Neural cell (in vitro differentiated cells): ENCODE results near the gene ADAMTS19. TPM values are rescaled to one million over a fixed set of nuclear protein-coding genes. Genes with fewer than 3 reads are reported as not detected.

Source experiments
- H2AFZ ChIP-seq: fragments of 200-600, 300-800 bp; sonication (generic), shearing (Covaris generic); 2 replicates; pipeline ENCODE4 v1.6.0; 2014; ENCODE audit warnings: low read depth, mild to moderate bottlenecking, antibody characterized with exemption, low read length, moderate library complexity
- H3F3A ChIP-seq: fragments of 200-600 bp; shearing (Covaris generic); 2 replicates; pipeline ENCODE4 v1.6.1; 2016; ENCODE audit warnings: mild to moderate bottlenecking, moderate library complexity, mixed read lengths, antibody characterized with exemption, low read length; ENCODE audit not compliant: insufficient read depth, poor library complexity, severe bottlenecking
- H3K27ac ChIP-seq: fragments of 200-600, 300-800 bp; sonication (generic), shearing (Covaris generic); 2 replicates; pipeline ENCODE4 v1.5.1; 2014; ENCODE audit warnings: mild to moderate bottlenecking, low read length, moderate library complexity
- H3K27me3 ChIP-seq: fragments of 300-800, 200-600 bp; sonication (generic), shearing (Covaris generic); 2 replicates; pipeline ENCODE4 v1.6.0; 2014; ENCODE audit warnings: mild to moderate bottlenecking, low read depth, low read length, moderate library complexity; ENCODE audit not compliant: insufficient read depth
- H3K36me3 ChIP-seq: fragments of 300-800, 200-600 bp; sonication (generic), shearing (Covaris generic); 2 replicates; pipeline ENCODE4 v1.5.1; 2014; ENCODE audit warnings: mild to moderate bottlenecking, antibody characterized with exemption, low read length, moderate library complexity; ENCODE audit not compliant: insufficient read depth
- H3K4me2 ChIP-seq: fragments of 300-800, 200-600 bp; sonication (generic), shearing (Covaris generic); 2 replicates; pipeline ENCODE4 v1.6.0; 2014; ENCODE audit warnings: mild to moderate bottlenecking, low read length
- H3K4me3 ChIP-seq: fragments of 300-800, 200-600 bp; sonication (generic), shearing (Covaris generic); 2 replicates; pipeline ENCODE4 v1.5.1; 2014; ENCODE audit warnings: mild to moderate bottlenecking, low read length, moderate library complexity
- H3K79me2 ChIP-seq: fragments of 200-600 bp; shearing (Covaris generic); replicated peaks from 2 replicates; pipeline ENCODE4 v1.6.0; 2014; ENCODE audit warnings: mild to moderate bottlenecking, low read length, moderate library complexity; ENCODE audit not compliant: insufficient read depth
- H3K9ac ChIP-seq: fragments of 300-800, 200-600 bp; sonication (generic), shearing (Covaris generic); 2 replicates; pipeline ENCODE4 v1.6.1; 2016; ENCODE audit warnings: mild to moderate bottlenecking, low read length, mixed read lengths
- H3K9me2 ChIP-seq: fragments of 200-600 bp; shearing (Covaris generic); 2 replicates; pipeline ENCODE4 v1.6.1; 2016; ENCODE audit warnings: mild to moderate bottlenecking, low read length, mixed read lengths; ENCODE audit not compliant: insufficient read depth
- H3K9me3 ChIP-seq: fragments of 200-600, 300-800 bp; sonication (generic), shearing (Covaris generic); 2 replicates; pipeline ENCODE4 v1.6.1; 2016; ENCODE audit warnings: mild to moderate bottlenecking, mixed run types, low read length, moderate library complexity, mixed read lengths
- H4K20me1 ChIP-seq: fragments of 200-600 bp; shearing (Covaris generic); 2 replicates; pipeline ENCODE4 v1.6.1; 2016; ENCODE audit warnings: mild to moderate bottlenecking, mixed run types; ENCODE audit not compliant: insufficient read depth
- EP300 ChIP-seq: fragments of 450-650 bp; conservative IDR thresholded peaks from 2 replicates; pipeline ENCODE4 v1.6.1; 2014; ENCODE audit warnings: antibody characterized with exemption, mild to moderate bottlenecking, moderate library complexity; ENCODE audit not compliant: poor library complexity, severe bottlenecking
- EZH2 ChIP-seq: fragments of 200-600, 300-800 bp; shearing (Covaris generic), sonication (generic); IDR thresholded peaks from 2 replicates; pipeline ENCODE4 v1.6.1; 2014; ENCODE audit warnings: antibody characterized with exemption, low read length, borderline replicate concordance, mild to moderate bottlenecking; ENCODE audit not compliant: insufficient read depth, poor library complexity, severe bottlenecking
- MXI1 ChIP-seq: fragments of 450-650 bp; conservative IDR thresholded peaks from 2 replicates; pipeline ENCODE4 v1.6.1; 2014; ENCODE audit warnings: antibody characterized with exemption, mild to moderate bottlenecking; ENCODE audit not compliant: poor library complexity, severe bottlenecking
- POLR2AphosphoS5 ChIP-seq: IDR thresholded peaks from 2 replicates; pipeline ENCODE4 v1.6.1; 2012
- RAD21 ChIP-seq: fragments of 450-650 bp; conservative IDR thresholded peaks from 2 replicates; pipeline ENCODE4 v1.6.1; 2014; ENCODE audit warnings: antibody characterized with exemption, mild to moderate bottlenecking, moderate library complexity
- SMC3 ChIP-seq: fragments of 450-650 bp; conservative IDR thresholded peaks from 2 replicates; pipeline ENCODE4 v1.6.1; 2014; ENCODE audit warnings: antibody characterized with exemption, mild to moderate bottlenecking, moderate library complexity; ENCODE audit not compliant: poor library complexity
- TAF1 ChIP-seq: IDR thresholded peaks from 2 replicates; pipeline ENCODE4 v1.6.1; 2012; ENCODE audit warnings: low read depth
- polyA plus RNA-seq: library from polyadenylated mRNA; depleted of rRNA; stranded (reverse); fragments of >200 nt; gene quantifications from 2 replicates; pipeline ENCODE4 v1.2.3, GENCODE V29; 2014
- TF ChIP-seq, protein P1 (sequence below): fragments of 450-650 bp; IDR thresholded peaks from 2 replicates; pipeline ENCODE4 v1.5.1; 2014; ENCODE audit warnings: antibody characterized with exemption, mild to moderate bottlenecking, moderate library complexity; ENCODE audit not compliant: poor library complexity, severe bottlenecking
- TF ChIP-seq, protein P2 (sequence below): IDR thresholded peaks from 2 replicates; pipeline ENCODE4 v1.6.1; 2012; ENCODE audit warnings: borderline replicate concordance

Gene ADAMTS19
- polyA plus RNA-seq, 1 donor from 2014 or later: 0.12 TPM

DNA sequence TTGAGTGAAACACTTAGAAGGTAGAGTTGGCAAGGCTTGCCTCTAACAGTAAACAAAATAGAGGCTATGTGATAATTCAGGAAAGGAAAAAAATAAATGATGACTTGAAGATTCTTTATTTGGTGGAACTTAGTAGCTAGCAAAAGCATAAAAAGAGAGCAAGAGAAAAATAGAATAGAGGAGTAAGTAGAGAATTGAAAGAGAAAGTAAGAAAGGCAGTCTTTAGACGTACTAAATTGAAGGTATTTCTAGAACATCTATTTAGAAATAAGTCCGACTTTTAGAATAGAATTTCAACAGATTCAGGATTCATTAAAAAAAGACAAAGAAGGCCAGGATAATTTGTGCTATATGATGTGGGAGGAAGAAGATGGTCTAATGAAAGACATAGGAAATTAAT is 159.7 kb downstream of the ADAMTS19 start:
- Histone ChIP-seq H3K27me3 (no peaks in the 10 kb centered on the region), H4K20me1 (no peaks in the 10 kb centered on the region), H3K9me3 (no peaks in the 10 kb centered on the region), H3K79me2 (no peaks in the 10 kb centered on the region), H3F3A (no peaks in the 10 kb centered on the region), H3K27ac (no peak overlapping the region), H3K36me3 (no peaks in the 10 kb centered on the region), H3K9ac (no peak overlapping the region), H3K9me2 (no peaks in the 10 kb centered on the region), H2AFZ (no peak overlapping the region), H3K4me2 (no peak overlapping the region), H3K4me3 (no peak overlapping the region)
- TF ChIP-seq MXI1: no peak
- TF ChIP-seq SMC3: no peak
- no peak for TF ChIP-seq EZH2
- TF ChIP-seq EP300: no peak
- TF ChIP-seq, protein P1, sequence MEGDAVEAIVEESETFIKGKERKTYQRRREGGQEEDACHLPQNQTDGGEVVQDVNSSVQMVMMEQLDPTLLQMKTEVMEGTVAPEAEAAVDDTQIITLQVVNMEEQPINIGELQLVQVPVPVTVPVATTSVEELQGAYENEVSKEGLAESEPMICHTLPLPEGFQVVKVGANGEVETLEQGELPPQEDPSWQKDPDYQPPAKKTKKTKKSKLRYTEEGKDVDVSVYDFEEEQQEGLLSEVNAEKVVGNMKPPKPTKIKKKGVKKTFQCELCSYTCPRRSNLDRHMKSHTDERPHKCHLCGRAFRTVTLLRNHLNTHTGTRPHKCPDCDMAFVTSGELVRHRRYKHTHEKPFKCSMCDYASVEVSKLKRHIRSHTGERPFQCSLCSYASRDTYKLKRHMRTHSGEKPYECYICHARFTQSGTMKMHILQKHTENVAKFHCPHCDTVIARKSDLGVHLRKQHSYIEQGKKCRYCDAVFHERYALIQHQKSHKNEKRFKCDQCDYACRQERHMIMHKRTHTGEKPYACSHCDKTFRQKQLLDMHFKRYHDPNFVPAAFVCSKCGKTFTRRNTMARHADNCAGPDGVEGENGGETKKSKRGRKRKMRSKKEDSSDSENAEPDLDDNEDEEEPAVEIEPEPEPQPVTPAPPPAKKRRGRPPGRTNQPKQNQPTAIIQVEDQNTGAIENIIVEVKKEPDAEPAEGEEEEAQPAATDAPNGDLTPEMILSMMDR: no peak
- TF ChIP-seq, protein P2, sequence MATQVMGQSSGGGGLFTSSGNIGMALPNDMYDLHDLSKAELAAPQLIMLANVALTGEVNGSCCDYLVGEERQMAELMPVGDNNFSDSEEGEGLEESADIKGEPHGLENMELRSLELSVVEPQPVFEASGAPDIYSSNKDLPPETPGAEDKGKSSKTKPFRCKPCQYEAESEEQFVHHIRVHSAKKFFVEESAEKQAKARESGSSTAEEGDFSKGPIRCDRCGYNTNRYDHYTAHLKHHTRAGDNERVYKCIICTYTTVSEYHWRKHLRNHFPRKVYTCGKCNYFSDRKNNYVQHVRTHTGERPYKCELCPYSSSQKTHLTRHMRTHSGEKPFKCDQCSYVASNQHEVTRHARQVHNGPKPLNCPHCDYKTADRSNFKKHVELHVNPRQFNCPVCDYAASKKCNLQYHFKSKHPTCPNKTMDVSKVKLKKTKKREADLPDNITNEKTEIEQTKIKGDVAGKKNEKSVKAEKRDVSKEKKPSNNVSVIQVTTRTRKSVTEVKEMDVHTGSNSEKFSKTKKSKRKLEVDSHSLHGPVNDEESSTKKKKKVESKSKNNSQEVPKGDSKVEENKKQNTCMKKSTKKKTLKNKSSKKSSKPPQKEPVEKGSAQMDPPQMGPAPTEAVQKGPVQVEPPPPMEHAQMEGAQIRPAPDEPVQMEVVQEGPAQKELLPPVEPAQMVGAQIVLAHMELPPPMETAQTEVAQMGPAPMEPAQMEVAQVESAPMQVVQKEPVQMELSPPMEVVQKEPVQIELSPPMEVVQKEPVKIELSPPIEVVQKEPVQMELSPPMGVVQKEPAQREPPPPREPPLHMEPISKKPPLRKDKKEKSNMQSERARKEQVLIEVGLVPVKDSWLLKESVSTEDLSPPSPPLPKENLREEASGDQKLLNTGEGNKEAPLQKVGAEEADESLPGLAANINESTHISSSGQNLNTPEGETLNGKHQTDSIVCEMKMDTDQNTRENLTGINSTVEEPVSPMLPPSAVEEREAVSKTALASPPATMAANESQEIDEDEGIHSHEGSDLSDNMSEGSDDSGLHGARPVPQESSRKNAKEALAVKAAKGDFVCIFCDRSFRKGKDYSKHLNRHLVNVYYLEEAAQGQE: no peak

DNA sequence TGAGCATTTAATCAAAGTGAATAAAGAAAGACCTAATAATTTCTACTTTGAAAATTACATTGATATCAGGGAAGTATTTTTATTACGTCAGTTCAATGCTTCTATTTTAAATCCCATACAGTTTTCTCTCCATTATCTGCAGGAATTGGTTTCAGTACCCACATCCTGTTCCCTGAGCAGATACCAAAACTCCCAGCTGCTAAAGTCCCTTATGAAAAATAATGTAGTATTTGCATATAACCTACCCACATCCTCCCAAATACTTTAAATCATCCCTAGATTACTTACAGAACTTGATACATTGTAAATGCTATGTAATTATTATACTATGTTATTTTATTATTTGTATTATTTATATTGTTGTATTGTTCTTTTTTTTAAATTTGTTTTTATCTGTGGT is 162.4 kb downstream of the ADAMTS19 start:
- TF ChIP-seq SMC3 (no peak), RAD21 (no peak), EZH2 (no peak), MXI1 (no peak), EP300 (no peak), TAF1 (no peak), POLR2AphosphoS5 (no peak)
- TF ChIP-seq, protein P1: no peak
- TF ChIP-seq, protein P2: no peak
- Histone ChIP-seq H3K4me2 (no peak overlapping the region), H3K36me3 (no peaks in the 10 kb centered on the region), H2AFZ (no peak overlapping the region), H4K20me1 (no peaks in the 10 kb centered on the region), H3K9ac (no peak overlapping the region), H3K79me2 (no peaks in the 10 kb centered on the region), H3F3A (no peaks in the 10 kb centered on the region), H3K27me3 (no peaks in the 10 kb centered on the region), H3K9me3 (no peaks in the 10 kb centered on the region), H3K4me3 (no peak overlapping the region), H3K27ac (no peak overlapping the region), H3K9me2 (no peaks in the 10 kb centered on the region)
